ENCODE measurements around the gene ARHGAP15. TPM values are rescaled to one million over a fixed set of nuclear protein-coding genes. Genes with fewer than 3 reads are reported as not detected.
A peak's percentile ranks its signal among the peaks of the same experiment; 100 is the strongest.

The ARHGAP15 gene
- total RNA-seq, 2 experiments from 2014 or later, result 141 TPM

- ATAC-seq (ENCODE audit: low read depth) (no peak), DNase-seq (no peak)
- no peak overlapping the region for H3K4me3 Mint-ChIP-seq
- H3K9me3 Mint-ChIP-seq, result no peaks in the 10 kb centered on the region
- POLR2A ChIA-PET, result no interaction called here
- no peaks in the 10 kb centered on the region for H3K4me1 Mint-ChIP-seq
- H3K36me3 Mint-ChIP-seq, result peaks cover 27% of the 10 kb centered on the region
- H3K27me3 Mint-ChIP-seq, result no peaks in the 10 kb centered on the region
- no peak overlapping the region for H3K27ac Mint-ChIP-seq
Observed at GRCh38 chr2:143436951-143437350, 307.7 kb downstream of the ARHGAP15 start.

DNA sequence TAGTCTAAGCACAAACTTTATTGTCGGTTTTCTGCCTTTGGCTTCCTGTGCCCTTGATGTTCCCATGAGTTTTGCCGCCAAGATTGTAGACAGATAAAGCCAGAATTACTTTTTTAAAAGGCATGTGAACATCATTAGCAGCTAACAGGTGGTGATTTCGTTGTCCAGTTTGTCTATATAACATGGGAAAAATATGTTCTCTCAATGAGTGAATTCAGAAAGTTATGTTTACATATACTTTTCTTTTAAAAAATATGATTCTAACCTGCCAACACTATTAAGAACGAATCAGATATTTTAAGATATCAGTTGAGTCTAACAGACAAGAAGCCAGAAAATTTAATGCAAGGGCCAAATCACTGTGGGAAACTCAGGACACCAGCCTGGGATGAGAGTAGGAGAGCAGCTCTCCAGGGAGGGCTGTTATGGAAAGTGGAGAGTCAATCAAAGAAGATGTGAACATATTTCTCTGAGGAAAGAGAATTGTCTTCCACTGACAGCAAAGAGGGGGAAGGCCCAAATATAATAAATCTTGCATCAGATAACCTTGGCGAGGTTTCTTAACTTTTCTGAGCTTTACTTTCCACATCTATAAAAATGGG lies 311.3 kb downstream of the ARHGAP15 start:
- Mint-ChIP-seq H3K9me3 (no peaks in the 10 kb centered on the region), H3K27ac (peak overlapping the region; percentile 58)
- POLR2A ChIA-PET, result no interaction called here

GRCh38 chr2:143442193-143442592 lies 313.0 kb downstream of the ARHGAP15 start:
- ATAC-seq (ENCODE audit: low read depth) (no peak), DNase-seq (no peak)
- no peaks in the 10 kb centered on the region for H3K9me3 Mint-ChIP-seq
- no peaks in the 10 kb centered on the region for H3K4me1 Mint-ChIP-seq
- H3K36me3 Mint-ChIP-seq, result peaks cover 40% of the 10 kb centered on the region
- no peak overlapping the region for H3K4me3 Mint-ChIP-seq
- no peaks in the 10 kb centered on the region for H3K27me3 Mint-ChIP-seq
- POLR2A ChIA-PET, result no interaction called here
- H3K27ac Mint-ChIP-seq, result no peak overlapping the region

More for the DNA sequence above, 311.3 kb downstream of the ARHGAP15 start:
- no peaks in the 10 kb centered on the region for H3K27me3 Mint-ChIP-seq
- H3K4me1 Mint-ChIP-seq, result no peaks in the 10 kb centered on the region
- no peak overlapping the region for H3K4me3 Mint-ChIP-seq
- ATAC-seq (ENCODE audit: low read depth) (no peak), DNase-seq (no peak)
- H3K36me3 Mint-ChIP-seq, result peaks cover 41% of the 10 kb centered on the region

- POLR2A ChIA-PET, result no interaction called here
- H3K4me1 Mint-ChIP-seq, result peaks cover 30% of the 10 kb centered on the region
- H3K4me3 Mint-ChIP-seq, result no peak overlapping the region
- peaks cover 46% of the 10 kb centered on the region for H3K36me3 Mint-ChIP-seq
- no peaks in the 10 kb centered on the region for H3K27me3 Mint-ChIP-seq
- no peak overlapping the region for H3K27ac Mint-ChIP-seq
- ATAC-seq (ENCODE audit: low read depth), result no peak
- peaks cover 5% of the 10 kb centered on the region for H3K9me3 Mint-ChIP-seq
- DNase-seq, result no peak
Observed at GRCh38 chr2:143451642-143452281, 322.5 kb downstream of the ARHGAP15 start.

DNA sequence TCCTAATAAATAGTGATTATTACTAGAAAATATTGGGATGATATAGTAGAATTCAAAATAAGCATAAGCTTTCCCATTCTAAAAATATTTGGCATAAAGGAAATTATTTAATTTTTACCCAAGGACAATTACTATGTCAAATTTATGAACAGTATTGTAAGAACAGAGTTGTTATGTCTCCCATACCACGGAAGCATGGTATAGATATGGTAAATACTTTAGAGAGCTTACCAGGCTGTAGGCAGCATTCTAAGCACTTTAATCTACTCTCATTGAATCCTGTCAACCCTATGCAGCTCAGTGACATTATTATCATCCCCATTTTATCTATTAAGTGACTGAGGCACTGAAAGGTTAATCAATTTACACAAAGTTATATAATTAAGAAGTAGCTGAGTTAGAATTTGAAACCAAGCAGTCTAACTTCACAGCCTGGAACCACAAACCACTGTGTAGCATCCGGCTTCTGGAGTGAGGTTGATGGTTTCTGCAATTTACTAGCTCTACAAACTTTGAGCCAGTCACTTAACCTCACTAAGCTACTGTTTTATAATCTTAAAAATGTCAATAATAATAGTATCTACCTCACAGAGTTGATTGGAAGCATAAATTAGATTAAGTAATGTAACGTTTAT lies 323.7 kb downstream of the ARHGAP15 start:
- POLR2A ChIA-PET, result no interaction called here
- ATAC-seq (ENCODE audit: low read depth), result peak; percentile 94
- peaks cover 45% of the 10 kb centered on the region for H3K36me3 Mint-ChIP-seq
- peaks cover 4% of the 10 kb centered on the region for H3K9me3 Mint-ChIP-seq
- H3K27ac Mint-ChIP-seq, result peak overlapping the region; percentile 77
- H3K4me3 Mint-ChIP-seq, result peak overlapping the region; percentile 41
- H3K4me1 Mint-ChIP-seq, result peaks cover 30% of the 10 kb centered on the region
- no peaks in the 10 kb centered on the region for H3K27me3 Mint-ChIP-seq
- peak; percentile 39 for DNase-seq

DNA sequence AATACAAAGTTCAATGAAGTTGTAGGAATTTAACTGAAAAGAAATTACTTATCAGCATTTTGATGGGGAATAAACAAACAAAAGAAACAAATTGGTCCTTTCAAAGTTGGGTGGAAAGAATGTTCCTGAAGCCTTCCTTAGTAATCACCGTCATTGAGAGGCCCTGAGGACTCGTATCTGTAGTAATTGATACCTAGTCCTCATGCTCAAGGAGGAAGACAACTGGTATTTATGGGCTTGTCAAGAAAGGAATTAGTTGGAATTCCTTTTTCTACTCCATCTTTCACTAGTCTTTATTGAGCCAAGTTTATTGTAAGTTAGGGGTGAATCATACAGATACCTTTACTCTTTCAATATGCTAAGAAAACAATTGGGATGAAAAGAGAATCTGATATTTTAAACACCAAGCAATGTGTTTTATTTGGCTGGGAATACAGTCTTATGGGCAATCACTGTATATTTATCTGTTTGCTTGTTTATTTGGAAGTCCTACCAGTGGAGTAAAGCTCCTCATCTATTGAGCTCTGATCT lies 324.8 kb downstream of the ARHGAP15 start:
- H3K4me1 Mint-ChIP-seq, result peaks cover 29% of the 10 kb centered on the region
- H3K36me3 Mint-ChIP-seq, result peaks cover 46% of the 10 kb centered on the region
- peaks cover 3% of the 10 kb centered on the region for H3K9me3 Mint-ChIP-seq
- no peak overlapping the region for H3K27ac Mint-ChIP-seq
- H3K27me3 Mint-ChIP-seq, result no peaks in the 10 kb centered on the region
- DNase-seq (no peak), ATAC-seq (ENCODE audit: low read depth) (no peak)
- no peak overlapping the region for H3K4me3 Mint-ChIP-seq
- POLR2A ChIA-PET, result no interaction called here

DNA sequence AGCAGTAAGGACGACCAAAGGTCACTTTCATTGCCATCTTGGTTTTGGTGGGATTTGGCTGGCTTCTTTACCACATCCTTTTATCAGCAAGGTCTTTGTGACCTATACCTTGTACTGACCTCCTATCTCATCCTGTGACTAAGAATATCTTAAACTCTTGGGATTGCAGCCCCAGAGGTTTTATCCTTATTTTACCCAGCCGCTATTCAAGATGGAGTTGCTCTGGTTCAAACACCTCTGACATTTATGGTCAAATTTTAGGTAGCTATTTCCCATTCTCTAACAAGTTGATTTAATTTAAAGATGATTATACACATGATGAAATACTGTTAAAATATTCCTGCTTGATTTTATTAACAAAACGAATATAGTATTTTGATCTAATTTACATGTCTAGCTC lies 326.1 kb downstream of the ARHGAP15 start:
- H3K9me3 Mint-ChIP-seq, result peaks cover 3% of the 10 kb centered on the region
- peaks cover 27% of the 10 kb centered on the region for H3K4me1 Mint-ChIP-seq
- POLR2A ChIA-PET, result no interaction called here
- no peak overlapping the region for H3K4me3 Mint-ChIP-seq
- H3K27ac Mint-ChIP-seq, result no peak overlapping the region
- DNase-seq, result no peak
- H3K36me3 Mint-ChIP-seq, result peaks cover 48% of the 10 kb centered on the region
- no peaks in the 10 kb centered on the region for H3K27me3 Mint-ChIP-seq
- no peak for ATAC-seq (ENCODE audit: low read depth)

GRCh38 chr2:143458258-143459190 lies 329.3 kb downstream of the ARHGAP15 start:
- peaks cover 43% of the 10 kb centered on the region for H3K36me3 Mint-ChIP-seq
- H3K4me3 Mint-ChIP-seq, result no peak overlapping the region
- POLR2A ChIA-PET, result no interaction called here
- no peak for ATAC-seq (ENCODE audit: low read depth)
- peaks cover 3% of the 10 kb centered on the region for H3K9me3 Mint-ChIP-seq
- no peak overlapping the region for H3K27ac Mint-ChIP-seq
- peaks cover 15% of the 10 kb centered on the region for H3K4me1 Mint-ChIP-seq
- no peaks in the 10 kb centered on the region for H3K27me3 Mint-ChIP-seq
- no peak for DNase-seq

GRCh38 chr2:143460382-143460781 lies 331.2 kb downstream of the ARHGAP15 start:
- H3K27ac Mint-ChIP-seq, result no peak overlapping the region
- DNase-seq (no peak), ATAC-seq (ENCODE audit: low read depth) (no peak)
- POLR2A ChIA-PET, result no interaction called here
- no peak overlapping the region for H3K4me3 Mint-ChIP-seq
- H3K4me1 Mint-ChIP-seq, result peaks cover 6% of the 10 kb centered on the region
- no peaks in the 10 kb centered on the region for H3K9me3 Mint-ChIP-seq
- peaks cover 26% of the 10 kb centered on the region for H3K36me3 Mint-ChIP-seq
- no peaks in the 10 kb centered on the region for H3K27me3 Mint-ChIP-seq

DNA sequence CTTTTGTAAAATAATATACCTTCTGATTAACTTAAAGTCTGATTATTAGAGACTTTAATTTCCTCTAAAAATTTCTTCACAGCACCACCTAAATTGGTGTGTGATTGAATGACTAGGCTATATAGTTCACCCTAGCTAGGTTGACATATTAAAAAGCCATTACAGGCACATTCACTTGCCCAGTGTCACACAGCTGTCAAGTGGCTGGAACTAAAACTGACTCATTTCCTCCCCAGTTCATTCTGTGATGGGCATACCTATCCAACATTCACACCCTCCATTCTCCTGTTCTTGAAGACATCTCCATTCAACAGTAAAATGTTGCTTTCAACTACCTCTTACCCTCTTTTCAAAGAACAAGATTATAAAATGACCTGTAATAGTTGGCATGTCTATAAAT lies 334.5 kb downstream of the ARHGAP15 start:
- DNase-seq (no peak), ATAC-seq (ENCODE audit: low read depth) (peak; percentile 58)
- H3K27ac Mint-ChIP-seq, result no peak overlapping the region
- peaks cover 18% of the 10 kb centered on the region for H3K36me3 Mint-ChIP-seq
- no peak overlapping the region for H3K4me3 Mint-ChIP-seq
- POLR2A ChIA-PET, result no interaction called here
- no peaks in the 10 kb centered on the region for H3K27me3 Mint-ChIP-seq
- H3K9me3 Mint-ChIP-seq, result no peaks in the 10 kb centered on the region
- H3K4me1 Mint-ChIP-seq, result peaks cover 16% of the 10 kb centered on the region

GRCh38 chr2:143466391-143466790 lies 337.2 kb downstream of the ARHGAP15 start:
- no peak for DNase-seq
- H3K4me1 Mint-ChIP-seq, result peaks cover 21% of the 10 kb centered on the region
- H3K9me3 Mint-ChIP-seq, result no peaks in the 10 kb centered on the region
- H3K27me3 Mint-ChIP-seq, result no peaks in the 10 kb centered on the region
- POLR2A ChIA-PET, result no interaction called here
- H3K4me3 Mint-ChIP-seq, result no peak overlapping the region
- peaks cover 18% of the 10 kb centered on the region for H3K36me3 Mint-ChIP-seq
- ATAC-seq (ENCODE audit: low read depth), result no peak
- H3K27ac Mint-ChIP-seq, result no peak overlapping the region

DNA sequence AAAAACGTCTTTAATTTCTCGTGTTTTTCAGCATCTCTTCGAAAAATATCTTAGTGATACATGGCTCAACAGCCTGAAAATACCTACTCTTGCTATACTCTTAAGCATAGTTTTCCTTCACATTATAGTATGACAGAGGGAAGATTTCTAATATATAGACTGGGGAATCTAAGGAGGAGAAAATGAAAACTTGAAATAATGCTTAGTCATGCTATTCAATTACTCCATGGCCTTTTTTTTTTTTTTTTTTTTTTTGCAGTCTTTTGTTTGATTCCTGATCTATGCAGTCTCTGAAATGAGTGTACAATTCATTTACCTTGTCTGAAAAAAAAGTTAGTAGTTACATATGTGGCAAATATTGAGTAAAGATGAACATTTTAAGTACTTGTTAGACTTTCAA lies 337.8 kb downstream of the ARHGAP15 start:
- H3K4me1 Mint-ChIP-seq, result peaks cover 21% of the 10 kb centered on the region
- no peak for DNase-seq
- H3K27ac Mint-ChIP-seq, result no peak overlapping the region
- no peak overlapping the region for H3K4me3 Mint-ChIP-seq
- POLR2A ChIA-PET, result no interaction called here
- no peaks in the 10 kb centered on the region for H3K9me3 Mint-ChIP-seq
- H3K27me3 Mint-ChIP-seq, result no peaks in the 10 kb centered on the region
- ATAC-seq (ENCODE audit: low read depth), result no peak
- peaks cover 22% of the 10 kb centered on the region for H3K36me3 Mint-ChIP-seq

- no peak overlapping the region for H3K27ac Mint-ChIP-seq
Observed at GRCh38 chr2:143468341-143468888, 339.2 kb downstream of the ARHGAP15 start.

More at GRCh38 chr2:143468341-143468888, 339.2 kb downstream of the ARHGAP15 start:
- ATAC-seq (ENCODE audit: low read depth) (no peak), DNase-seq (no peak)
- Mint-ChIP-seq H3K4me3 (no peak overlapping the region), H3K4me1 (peaks cover 17% of the 10 kb centered on the region), H3K27me3 (no peaks in the 10 kb centered on the region), H3K36me3 (peaks cover 29% of the 10 kb centered on the region), H3K9me3 (peaks cover 1% of the 10 kb centered on the region)
- POLR2A ChIA-PET, result no interaction called here
